AML-193 (cell line): Measurements from ENCODE around the gene CTNNBL1.
"Not testable (repeated sequence)": the region's sequence is repeated elsewhere in the genome, so short reads cannot be mapped to it uniquely, and the experiment has no call there.

ENCODE experiments used
- DNase-seq, 2 experiments: peaks; one replicate each; lab custom pipeline; 2025; lab: John Stamatoyannopoulos, UW

Gene CTNNBL1

GRCh38 chr20:37693635-37694626 is at the start of gene CTNNBL1:
CTNNBL1 (plus strand) TSS chr20:37694030; CDS start chr20:37694123, 93 bp downstream.
- DNase-seq: peak; percentile 86 to 88

DNA sequence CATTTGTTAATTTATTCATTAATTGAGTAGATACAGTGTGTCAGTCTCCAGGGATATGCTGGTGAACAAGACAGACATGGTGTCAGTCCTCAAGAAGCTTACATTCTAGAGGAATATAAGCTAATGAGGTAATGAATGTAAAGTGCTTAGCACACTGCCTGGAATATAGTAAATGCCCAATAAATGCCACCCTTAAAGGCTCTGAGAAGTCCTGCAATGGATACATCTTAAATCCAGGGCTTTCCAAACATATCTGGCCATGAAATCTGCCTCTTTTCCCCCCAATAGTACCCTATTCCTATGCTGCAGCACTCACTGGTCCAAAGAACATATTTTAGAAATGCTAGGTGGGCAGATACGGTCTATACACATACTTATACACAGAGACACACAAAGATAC is 49.2 kb upstream of the CTNNBL1 start:
- DNase-seq: no peak

DNA sequence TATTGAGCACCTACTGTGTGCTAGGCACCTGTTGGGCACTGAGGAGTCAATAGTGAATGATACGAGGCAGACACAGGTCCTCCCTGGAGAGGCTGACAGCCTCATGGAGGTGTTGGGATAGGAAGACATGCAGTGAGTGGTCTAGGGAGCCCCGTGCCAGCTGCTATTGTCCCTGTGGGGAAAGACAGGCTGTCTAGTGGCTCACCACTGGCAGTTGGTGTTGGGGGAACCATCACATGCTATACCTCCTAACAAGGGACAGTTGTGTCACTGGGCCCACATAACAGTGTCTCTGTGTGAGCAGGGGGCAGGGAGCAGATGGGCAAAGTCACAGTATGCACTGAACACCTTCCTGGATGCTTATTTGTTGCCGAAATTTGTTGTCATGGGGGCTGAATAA is 45.9 kb upstream of the CTNNBL1 start:
- DNase-seq: no peak

GRCh38 chr20:37649017-37649416 is 44.8 kb upstream of the CTNNBL1 start:
- no peak for DNase-seq

DNA sequence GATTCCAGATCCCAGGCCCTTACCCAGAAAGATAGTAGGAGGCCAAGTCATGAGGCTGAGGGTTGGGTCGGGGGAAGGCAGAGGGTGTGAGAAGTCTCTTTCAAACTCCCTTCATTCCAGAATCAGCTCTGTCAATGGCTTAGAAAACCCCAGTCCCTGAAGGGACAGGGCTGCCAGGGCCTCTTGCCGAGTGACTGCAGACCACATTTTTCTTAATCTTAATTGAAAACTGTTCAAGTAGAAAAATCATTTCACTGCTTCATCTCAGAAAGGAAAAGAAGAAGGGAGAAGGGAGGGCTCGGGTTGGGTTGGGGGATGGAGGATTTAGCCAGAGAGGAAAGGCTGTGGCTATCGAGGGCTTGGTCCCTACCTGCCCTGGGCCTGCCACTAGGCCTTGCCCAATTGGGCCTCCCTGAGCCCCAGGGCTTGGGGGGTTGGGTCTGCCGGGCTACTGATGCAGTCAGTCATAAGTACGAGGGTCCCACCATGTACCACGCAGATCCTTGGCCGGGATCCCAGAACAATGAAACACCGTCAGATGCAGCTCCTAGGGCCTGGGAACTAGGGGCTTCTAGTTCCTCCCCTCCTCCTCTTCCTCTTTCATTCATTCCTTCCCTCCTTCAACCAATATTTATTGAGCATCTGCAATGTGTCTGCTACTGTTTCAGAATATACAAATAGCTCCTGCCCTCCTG is 44.0 kb upstream of the CTNNBL1 start:
- no peak for DNase-seq

DNA sequence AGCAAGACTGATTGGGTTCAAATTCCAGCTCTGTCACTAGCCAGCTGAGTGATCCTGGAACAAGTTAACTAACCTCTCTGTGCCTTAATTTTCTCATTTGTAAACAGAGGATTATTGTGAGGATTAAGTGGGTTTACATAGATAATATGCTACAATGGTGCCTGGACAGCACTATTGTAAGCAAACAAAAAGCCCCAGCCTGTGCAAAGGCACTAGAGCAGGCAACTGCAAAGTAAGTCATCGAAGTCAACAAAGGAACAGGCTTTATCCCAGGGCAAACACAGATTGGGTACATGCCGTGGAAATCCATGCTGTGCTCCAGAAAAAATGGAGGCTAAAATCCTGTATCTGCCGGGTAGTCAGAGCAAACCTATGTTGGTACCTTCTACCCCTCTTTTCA is 43.2 kb upstream of the CTNNBL1 start:
- no peak for DNase-seq

DNA sequence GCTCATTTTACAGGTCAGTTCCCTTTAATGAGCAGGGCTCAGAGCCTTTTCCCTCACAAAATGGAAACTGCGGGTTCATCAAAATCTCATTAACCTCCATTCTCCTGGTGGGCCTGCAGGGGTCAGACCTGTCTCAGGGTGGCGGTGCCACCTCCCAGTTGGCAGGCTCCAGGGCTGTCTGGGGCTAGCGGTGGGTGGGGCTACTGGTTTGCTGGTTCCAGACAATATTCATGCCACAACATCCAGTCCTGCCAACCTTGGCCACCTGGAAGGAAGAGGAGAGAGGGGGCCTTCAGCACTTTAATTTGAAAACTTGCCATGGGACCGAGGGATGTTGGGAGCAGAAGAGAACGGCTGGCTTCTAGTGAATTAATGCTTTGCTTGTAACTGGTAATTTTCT is 41.9 kb upstream of the CTNNBL1 start:
- DNase-seq: peak; percentile 33 to 49

GRCh38 chr20:37656945-37657344 is 36.9 kb upstream of the CTNNBL1 start:
- DNase-seq: no peak

- no peak for DNase-seq
These were observed 35.7 kb upstream of the CTNNBL1 start for GRCh38 chr20:37657924-37658804.

GRCh38 chr20:37661519-37661918 is 32.3 kb upstream of the CTNNBL1 start:
- no peak for DNase-seq

GRCh38 chr20:37662308-37662707 is 31.5 kb upstream of the CTNNBL1 start:
- no peak for DNase-seq

- not testable (repeated sequence) for DNase-seq
These were observed 29.2 kb upstream of the CTNNBL1 start for GRCh38 chr20:37664595-37664994.

GRCh38 chr20:37668166-37668565 is 25.7 kb upstream of the CTNNBL1 start:
- DNase-seq: no peak

DNA sequence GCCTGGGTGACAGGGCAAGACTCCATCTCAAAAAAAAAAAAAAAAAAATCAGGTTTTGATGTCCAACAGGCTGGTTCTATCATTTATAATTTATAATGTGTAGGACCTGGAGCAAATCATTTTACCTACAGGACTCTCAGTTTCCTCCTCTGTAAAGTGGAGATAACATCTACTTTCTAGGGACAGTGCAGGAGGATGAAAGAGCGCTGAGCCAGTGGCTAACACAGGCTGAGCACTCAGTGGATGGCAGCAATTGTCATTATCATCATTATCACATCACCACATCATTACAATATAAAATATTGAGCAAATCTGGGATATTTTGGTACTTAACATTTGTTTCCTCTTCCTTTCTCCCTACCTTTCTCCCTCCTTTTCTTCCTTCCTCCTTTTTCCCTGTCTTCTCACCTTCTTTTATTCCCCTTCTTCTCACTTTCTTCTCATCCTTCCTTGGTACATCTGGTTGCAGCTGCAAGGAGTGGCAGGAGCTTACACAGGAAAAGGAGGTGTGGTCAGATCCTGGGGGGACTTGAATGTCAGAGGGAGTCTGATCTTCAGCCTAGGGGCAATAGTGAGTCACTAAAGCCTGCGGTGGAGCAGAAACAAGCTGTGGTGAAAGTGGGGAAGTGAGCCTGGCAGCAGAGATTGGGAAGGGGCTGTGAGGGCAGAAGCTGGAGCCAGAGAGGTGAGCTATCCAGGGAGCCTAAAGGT is 24.6 kb upstream of the CTNNBL1 start:
- peak; percentile 12 to 14 for DNase-seq

- DNase-seq: no peak
These were observed 24.0 kb upstream of the CTNNBL1 start for GRCh38 chr20:37669773-37670236.

GRCh38 chr20:37670351-37670791 is 23.5 kb upstream of the CTNNBL1 start:
- DNase-seq: no peak

GRCh38 chr20:37672143-37672542 is 21.7 kb upstream of the CTNNBL1 start:
- no peak for DNase-seq

- no peak for DNase-seq
These were observed 20.4 kb upstream of the CTNNBL1 start for GRCh38 chr20:37673444-37673843.

DNA sequence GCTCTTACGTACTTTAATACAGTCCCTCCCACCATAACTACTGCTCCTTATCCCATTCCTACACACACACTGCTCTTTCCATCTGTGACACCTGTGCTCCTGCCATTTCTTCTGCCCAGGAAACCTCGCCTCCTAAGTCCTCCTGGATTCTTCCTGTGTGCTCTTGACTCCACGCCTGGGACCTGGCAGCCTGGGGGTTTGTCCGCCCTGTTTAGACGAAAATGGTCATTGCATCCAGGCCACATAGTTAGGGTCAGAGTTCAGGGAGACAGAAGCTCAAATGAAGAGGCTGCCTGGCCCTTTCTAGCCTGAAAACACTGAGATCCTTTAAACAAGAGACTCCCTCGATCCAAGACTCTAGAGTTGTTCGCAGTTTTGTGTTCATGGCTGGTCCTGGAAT is 17.4 kb upstream of the CTNNBL1 start:
- no peak for DNase-seq

DNA sequence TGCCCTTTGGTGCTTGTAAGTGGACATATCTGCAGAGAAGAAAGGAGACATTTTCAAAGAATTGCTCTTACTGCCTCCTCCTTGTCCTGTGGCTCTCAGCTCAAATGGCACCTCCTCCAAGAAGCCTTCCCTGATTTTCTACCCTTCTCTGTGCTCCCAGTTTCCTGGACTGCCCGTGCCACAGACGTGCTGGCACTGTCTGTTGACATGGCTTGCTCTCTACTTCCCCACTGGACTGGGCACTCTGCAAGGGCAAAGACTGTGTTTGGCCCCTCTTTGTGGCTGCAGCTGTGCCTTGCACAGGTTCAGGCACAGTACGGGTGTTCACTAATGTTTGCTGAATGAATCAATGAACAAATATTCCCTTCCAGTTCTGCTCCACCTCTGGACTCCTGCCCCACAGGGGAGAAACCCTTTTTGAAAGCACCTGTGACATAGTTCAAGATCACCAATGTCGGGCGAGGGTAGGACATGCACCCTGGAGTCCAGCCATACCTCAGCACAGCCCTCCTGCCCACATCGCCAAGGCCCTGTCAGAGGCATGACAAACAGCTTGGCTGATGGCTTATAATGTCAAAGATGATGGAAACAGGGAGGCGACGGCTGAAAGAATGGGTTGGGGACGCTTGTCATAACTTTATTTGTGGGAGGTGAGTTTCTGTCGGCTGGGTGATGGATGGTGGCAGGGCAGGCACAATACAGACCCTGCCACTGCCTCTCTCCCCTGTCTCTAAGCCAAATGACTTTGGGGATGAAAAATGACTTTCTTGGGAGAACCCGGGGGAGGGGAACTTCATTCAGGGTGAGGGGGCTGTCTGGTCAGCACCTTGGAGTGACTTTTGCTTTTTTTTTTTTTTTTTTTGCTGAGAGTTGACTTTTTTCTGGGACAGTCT is 15.6 kb upstream of the CTNNBL1 start:
- DNase-seq: no peak
